Measurements from ENCODE around the gene LILRB5.
"Not testable (repeated sequence)": the region's sequence is repeated elsewhere in the genome, so short reads cannot be mapped to it uniquely, and the experiment has no call there.

LILRB5 gene

DNA sequence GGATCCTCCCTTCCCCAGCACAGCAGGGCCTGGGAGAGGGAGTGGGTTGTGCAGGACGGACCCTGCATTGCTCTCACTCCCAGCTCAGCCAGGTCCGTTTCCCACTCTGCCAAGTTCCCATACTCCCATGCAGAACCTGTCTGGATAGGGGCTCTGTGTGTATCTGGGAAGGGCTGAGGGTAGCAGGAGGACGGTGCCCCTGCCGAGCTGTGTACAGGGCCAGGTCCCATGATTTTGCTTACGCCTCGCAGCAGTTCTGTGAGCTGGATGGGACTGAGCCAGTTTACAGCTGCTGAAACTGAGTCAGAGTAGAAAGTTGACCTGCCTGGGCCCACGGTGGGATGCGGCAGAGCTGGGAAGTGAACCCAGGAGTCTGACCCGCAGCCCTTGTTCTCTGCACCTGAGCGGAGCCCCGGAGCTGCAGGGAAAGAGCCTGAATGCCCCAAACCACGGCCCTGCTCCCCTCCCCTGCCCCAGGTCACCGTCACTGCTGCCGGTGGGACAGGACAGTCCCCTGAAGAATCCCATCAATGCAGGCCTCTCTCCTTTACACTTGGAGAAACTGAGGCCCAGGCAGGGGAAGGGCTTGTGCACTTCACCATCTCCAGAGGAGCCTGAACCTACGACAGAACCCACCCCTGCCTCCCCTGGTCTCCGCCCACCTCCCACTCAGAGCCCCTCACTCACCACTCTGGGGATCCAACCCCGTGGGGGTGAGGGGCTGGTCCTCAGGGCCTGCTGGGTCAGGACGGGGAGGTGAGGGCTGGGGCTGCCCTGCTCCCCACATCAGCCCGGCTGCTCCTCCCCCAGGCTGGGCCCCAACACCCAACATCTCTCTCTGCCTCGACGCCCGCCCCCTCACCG, 3.5 kb downstream of the LILRB5 start:
- H3K4me1 ChIP-seq (ENCODE audit: control insufficient read depth, insufficient read depth, low read length), result peaks cover 2% of the 10 kb centered on the region
- no peaks in the 10 kb centered on the region for H3K27me3 ChIP-seq (ENCODE audit: control insufficient read depth, insufficient read depth, low read length)
- H3K4me3 ChIP-seq (ENCODE audit: low read depth, low read length), result no peak overlapping the region
- H3K36me3 ChIP-seq (ENCODE audit: control insufficient read depth, insufficient read depth, low read length), result no peaks in the 10 kb centered on the region
- no peak overlapping the region for H3K9ac ChIP-seq (ENCODE audit: low read depth, low read length)
- H3K9me3 ChIP-seq (ENCODE audit: control insufficient read depth, insufficient read depth, low read length), result no peaks in the 10 kb centered on the region

DNA sequence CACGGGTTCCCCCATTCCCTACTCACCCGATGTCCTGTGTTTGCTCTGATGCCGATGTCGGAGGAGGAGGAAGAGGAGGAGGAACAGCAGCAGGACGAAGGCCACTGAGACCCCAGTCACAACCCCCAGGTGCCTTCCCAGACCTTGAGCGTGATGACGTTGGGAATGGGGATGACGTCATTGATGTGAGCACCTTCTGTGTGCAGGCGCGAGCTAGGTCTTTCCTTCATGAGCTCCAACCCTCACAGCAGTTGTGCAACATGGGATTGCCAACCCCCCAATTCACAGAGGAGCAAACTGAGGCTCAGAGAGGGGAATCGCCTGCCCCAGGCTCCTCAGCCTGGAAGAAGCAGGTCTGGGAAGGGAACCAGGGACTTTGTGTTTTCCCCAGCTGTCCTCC, 4.2 kb downstream of the LILRB5 start:
- H3K36me3 ChIP-seq (ENCODE audit: control insufficient read depth, insufficient read depth, low read length), result no peaks in the 10 kb centered on the region
- H3K4me1 ChIP-seq (ENCODE audit: control insufficient read depth, insufficient read depth, low read length), result peaks cover 2% of the 10 kb centered on the region

DNA sequence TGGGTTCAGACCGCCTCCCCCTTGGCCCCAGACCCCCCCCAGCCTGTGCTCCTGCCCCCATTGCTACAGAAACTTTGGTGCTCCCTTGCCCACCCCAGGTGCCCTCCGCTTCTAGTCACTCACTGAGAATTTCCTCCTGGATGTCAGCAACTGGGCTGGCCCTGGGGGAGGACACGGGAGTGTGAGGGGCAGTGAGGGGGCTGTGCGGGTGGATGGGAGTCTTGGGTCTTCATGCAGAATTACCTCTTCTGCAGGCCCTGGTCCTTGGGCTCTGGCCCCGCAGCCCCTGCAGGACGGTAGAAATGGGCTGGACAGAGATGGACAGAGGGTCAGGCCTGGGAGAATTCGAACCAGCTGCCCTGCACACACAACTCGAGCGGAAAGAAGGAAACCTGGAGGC, 4.8 kb downstream of the LILRB5 start:
- no peaks in the 10 kb centered on the region for H3K27me3 ChIP-seq (ENCODE audit: control insufficient read depth, insufficient read depth, low read length)
- H3K9ac ChIP-seq (ENCODE audit: low read depth, low read length), result no peak overlapping the region
- peaks cover 2% of the 10 kb centered on the region for H3K4me1 ChIP-seq (ENCODE audit: control insufficient read depth, insufficient read depth, low read length)
- no peak overlapping the region for H3K4me3 ChIP-seq (ENCODE audit: low read depth, low read length)
- no peaks in the 10 kb centered on the region for H3K9me3 ChIP-seq (ENCODE audit: control insufficient read depth, insufficient read depth, low read length)
- H3K36me3 ChIP-seq (ENCODE audit: control insufficient read depth, insufficient read depth, low read length), result no peaks in the 10 kb centered on the region

More for the DNA sequence above, 4.2 kb downstream of the LILRB5 start:
- Histone ChIP-seq H3K9me3 (ENCODE audit: control insufficient read depth, insufficient read depth, low read length) (no peaks in the 10 kb centered on the region), H3K9ac (ENCODE audit: low read depth, low read length) (no peak overlapping the region), H3K27me3 (ENCODE audit: control insufficient read depth, insufficient read depth, low read length) (no peaks in the 10 kb centered on the region), H3K4me3 (ENCODE audit: low read depth, low read length) (no peak overlapping the region)

DNA sequence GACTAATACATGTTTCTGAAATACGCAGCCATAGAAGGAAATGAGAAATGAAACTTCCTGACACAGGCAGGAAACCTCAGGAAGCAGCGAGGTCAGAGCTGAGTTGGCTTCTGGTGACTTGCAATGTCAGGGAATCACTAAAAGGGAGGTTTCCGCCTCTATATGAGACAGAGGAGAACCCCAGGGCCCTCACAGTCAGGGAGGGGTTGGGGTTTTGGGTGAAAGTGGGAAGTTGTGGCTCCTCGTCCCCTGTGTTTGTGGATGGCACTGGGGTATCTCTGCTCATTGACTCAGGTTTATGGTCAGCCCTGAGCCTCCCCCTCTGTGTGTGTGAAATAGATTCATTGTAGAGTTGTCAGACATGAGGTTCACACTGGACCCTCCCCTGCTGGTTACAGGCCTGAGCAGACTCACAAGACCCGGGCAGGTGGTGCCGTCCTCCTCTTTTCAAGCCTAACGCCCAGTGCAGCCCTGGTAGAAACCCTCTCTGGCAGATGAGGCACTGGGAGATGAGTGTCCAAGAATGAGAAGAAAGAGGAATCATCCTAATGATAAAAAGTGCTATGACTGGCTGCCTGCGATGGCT, 9.0 kb downstream of the LILRB5 start:
- no peak overlapping the region for H3K4me3 ChIP-seq (ENCODE audit: low read depth, low read length)
- no peaks in the 10 kb centered on the region for H3K4me1 ChIP-seq (ENCODE audit: control insufficient read depth, insufficient read depth, low read length)
- H3K36me3 ChIP-seq (ENCODE audit: control insufficient read depth, insufficient read depth, low read length), result no peaks in the 10 kb centered on the region
- H3K9ac ChIP-seq (ENCODE audit: low read depth, low read length), result no peak overlapping the region
- H3K27me3 ChIP-seq (ENCODE audit: control insufficient read depth, insufficient read depth, low read length), result no peaks in the 10 kb centered on the region
- no peaks in the 10 kb centered on the region for H3K9me3 ChIP-seq (ENCODE audit: control insufficient read depth, insufficient read depth, low read length)

DNA sequence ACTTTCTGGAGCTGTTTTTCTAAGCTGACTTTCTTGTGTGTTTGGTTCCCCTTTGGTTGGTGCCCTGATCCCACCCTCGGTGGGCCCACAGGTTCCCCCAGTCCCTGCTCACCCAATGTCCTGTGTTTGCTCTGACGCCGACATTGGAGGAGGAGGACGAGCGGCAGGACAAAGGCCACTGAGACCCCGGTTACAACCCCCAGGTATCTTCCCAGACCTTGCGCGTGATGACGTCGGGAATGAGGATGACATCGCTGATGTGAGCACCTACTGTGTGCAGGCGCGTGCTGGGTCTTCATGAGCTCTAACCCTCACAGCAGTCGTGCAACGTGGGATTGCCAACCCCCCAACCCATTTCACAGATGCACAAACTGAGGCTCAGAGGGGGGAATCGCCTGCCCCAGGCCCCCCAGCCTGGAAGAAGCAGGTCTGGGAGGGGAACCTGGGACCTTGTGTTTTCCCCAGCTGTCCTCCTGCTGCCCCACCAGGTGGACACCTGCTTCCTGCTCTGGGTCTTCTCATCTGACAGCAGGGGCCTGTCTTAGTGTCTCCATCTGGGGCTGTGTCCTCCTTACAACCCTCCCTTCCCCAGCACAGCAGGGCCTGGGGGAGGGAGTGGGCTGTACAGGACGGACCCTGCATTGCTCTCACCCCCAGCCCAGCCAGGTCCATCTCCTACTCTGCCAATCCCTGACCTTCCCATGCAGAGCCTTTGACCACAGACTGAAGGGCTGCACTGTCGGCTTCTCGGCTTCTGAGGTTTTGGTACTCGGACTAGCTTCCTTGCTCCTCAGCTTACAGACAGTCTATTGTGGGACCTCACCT, 9.8 kb downstream of the LILRB5 start:
- Histone ChIP-seq H3K9ac (ENCODE audit: low read depth, low read length) (no peak overlapping the region), H3K4me1 (ENCODE audit: control insufficient read depth, insufficient read depth, low read length) (no peaks in the 10 kb centered on the region), H3K9me3 (ENCODE audit: control insufficient read depth, insufficient read depth, low read length) (no peaks in the 10 kb centered on the region), H3K36me3 (ENCODE audit: control insufficient read depth, insufficient read depth, low read length) (no peaks in the 10 kb centered on the region), H3K27me3 (ENCODE audit: control insufficient read depth, insufficient read depth, low read length) (no peaks in the 10 kb centered on the region), H3K4me3 (ENCODE audit: low read depth, low read length) (no peak overlapping the region)

DNA sequence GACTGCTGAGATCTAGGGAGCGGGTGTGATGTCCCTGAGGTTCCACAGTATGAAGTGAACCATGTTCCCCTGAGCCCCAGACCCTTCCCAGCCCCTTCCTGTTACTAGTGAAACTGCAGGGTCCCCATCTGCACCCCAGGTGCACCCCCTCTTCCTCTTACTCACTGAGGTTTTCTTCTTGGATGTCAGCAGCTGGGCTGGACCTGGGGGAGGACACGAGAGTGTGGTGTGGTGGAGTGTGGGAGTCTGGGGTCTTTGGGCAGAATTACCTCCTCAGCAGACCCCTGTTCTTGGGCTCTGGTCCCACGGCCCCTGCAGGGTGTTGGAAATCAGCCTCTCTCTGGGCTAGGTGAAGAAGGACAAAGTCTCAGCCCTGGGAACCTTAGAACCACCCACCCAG, 11.1 kb downstream of the LILRB5 start:
- Histone ChIP-seq H3K4me3 (ENCODE audit: low read depth, low read length) (no peak overlapping the region), H3K36me3 (ENCODE audit: control insufficient read depth, insufficient read depth, low read length) (no peaks in the 10 kb centered on the region), H3K9ac (ENCODE audit: low read depth, low read length) (no peak overlapping the region), H3K27me3 (ENCODE audit: control insufficient read depth, insufficient read depth, low read length) (no peaks in the 10 kb centered on the region), H3K4me1 (ENCODE audit: control insufficient read depth, insufficient read depth, low read length) (no peaks in the 10 kb centered on the region), H3K9me3 (ENCODE audit: control insufficient read depth, insufficient read depth, low read length) (no peaks in the 10 kb centered on the region)

DNA sequence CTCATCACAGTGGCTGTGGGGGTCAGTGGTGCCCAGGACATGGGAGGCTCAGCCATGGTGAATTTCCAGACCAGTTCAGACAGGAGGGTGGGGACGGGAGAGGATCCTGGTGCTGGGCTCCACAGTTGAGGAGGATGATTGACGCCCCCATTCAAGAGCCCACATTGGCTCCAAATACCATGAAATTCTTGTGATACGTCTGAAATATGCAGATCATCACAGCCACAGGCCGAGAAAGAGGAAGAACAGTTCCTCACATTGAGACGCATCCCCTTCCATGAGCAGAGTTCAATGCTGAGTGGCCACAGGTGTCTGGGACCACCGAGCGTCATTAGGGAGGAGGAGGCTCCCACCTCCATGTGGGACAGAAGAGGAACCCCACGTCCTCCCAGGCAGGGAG, 13.3 kb downstream of the LILRB5 start:
- H3K36me3 ChIP-seq (ENCODE audit: control insufficient read depth, insufficient read depth, low read length); H3K27me3 ChIP-seq (ENCODE audit: control insufficient read depth, insufficient read depth, low read length); H3K4me1 ChIP-seq (ENCODE audit: control insufficient read depth, insufficient read depth, low read length); H3K9ac ChIP-seq (ENCODE audit: low read depth, low read length); H3K4me3 ChIP-seq (ENCODE audit: low read depth, low read length); H3K9me3 ChIP-seq (ENCODE audit: control insufficient read depth, insufficient read depth, low read length): not testable (repeated sequence)

DNA sequence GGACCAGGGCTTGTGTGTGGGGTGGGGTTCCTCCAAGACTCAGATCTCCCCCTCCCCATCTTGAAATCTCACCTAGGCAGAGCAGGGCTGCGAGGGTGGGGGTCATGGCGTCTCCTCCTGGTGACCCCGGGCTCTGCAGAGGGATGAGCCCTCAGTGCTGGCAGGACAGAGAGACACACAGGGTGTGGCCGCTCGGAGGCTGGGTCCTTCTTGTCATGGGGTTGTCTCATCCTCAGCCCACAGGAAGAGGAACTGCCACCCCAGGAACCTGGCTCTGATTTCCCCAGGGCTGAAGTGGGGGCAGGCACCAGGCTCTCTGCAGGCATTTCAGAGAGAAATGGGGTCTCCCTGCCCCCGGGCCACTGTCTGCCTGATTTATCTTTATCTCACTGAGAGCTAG, 14.4 kb downstream of the LILRB5 start, which contains the start of gene LILRA6:
Gene LILRA6, minus strand, starts transcription at position 145 of the 400 bp plus-strand sequence.
- H3K4me1 ChIP-seq (ENCODE audit: control insufficient read depth, insufficient read depth, low read length); H3K27me3 ChIP-seq (ENCODE audit: control insufficient read depth, insufficient read depth, low read length); H3K9me3 ChIP-seq (ENCODE audit: control insufficient read depth, insufficient read depth, low read length); H3K4me3 ChIP-seq (ENCODE audit: low read depth, low read length); H3K36me3 ChIP-seq (ENCODE audit: control insufficient read depth, insufficient read depth, low read length); H3K9ac ChIP-seq (ENCODE audit: low read depth, low read length): not testable (repeated sequence)

DNA sequence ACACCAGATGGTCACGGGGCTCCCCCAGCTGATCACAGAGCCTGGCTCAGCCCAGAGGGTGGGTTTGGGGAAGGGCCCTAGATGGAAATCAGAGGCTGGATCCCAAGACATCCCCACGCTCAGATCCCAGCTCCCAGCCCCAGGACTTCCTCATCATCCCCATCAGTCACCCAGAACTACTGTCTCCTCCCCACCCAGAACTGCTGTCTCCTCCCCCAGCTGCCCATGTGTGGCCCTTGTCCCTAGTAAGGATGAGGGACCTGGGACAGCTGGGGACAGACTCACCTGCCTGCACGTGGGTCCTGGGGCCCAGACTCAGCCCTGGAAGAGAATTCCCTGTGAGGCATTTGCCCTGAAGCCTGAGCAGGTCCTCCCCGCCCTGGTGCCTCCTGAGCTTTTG, 14.8 kb downstream of the LILRB5 start:
- H3K36me3 ChIP-seq (ENCODE audit: control insufficient read depth, insufficient read depth, low read length); H3K9me3 ChIP-seq (ENCODE audit: control insufficient read depth, insufficient read depth, low read length); H3K27me3 ChIP-seq (ENCODE audit: control insufficient read depth, insufficient read depth, low read length); H3K4me3 ChIP-seq (ENCODE audit: low read depth, low read length); H3K9ac ChIP-seq (ENCODE audit: low read depth, low read length); H3K4me1 ChIP-seq (ENCODE audit: control insufficient read depth, insufficient read depth, low read length): not testable (repeated sequence)

DNA sequence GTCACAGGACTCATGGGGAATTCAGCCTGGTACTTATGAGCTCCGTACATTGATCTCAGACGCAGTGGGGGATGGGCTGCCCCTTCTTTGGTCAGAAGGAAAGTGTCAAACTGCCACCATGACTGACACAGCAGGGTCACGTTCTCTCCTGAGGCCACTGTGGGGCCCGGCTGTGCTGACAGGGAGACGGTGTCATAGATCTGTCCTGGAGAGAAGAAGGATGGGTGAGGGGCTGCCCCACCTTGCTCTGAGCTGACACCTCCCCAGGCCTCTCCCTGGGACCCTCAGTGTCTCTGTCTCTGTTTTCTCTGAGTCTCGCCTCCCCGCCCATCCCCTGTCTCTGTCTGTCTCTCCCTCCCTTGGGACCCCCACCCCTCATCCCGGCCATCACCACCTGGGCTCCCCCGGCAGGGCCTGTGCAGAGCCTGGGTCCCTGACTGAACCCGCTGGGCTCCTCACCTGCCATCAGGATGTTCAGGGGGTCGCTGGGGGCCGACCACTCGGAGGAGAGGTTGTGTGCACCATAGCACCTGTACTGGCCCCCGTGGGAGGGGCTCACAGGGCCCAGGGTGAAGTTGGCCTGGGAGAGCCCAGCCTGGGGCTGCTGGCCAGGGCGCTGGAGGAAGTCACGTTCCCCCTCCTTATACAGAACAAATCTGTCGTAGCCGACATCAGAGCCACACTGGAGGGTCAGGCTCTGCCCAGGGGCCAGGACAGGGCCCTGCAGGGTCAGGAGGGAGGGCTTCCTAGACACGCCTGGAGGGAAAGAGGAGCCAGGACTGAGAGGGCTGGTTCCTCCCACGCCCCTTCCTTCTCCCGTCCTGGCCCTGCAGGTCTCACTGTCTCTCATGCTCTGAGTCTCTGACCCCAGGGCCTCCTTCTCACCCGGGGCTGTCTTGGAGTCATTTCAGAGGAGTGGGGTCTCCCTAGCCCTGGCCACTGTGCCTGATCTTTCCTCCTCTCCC, 16.4 kb downstream of the LILRB5 start:
- not testable (repeated sequence) for H3K9ac ChIP-seq (ENCODE audit: low read depth, low read length); H3K4me3 ChIP-seq (ENCODE audit: low read depth, low read length); H3K27me3 ChIP-seq (ENCODE audit: control insufficient read depth, insufficient read depth, low read length); H3K4me1 ChIP-seq (ENCODE audit: control insufficient read depth, insufficient read depth, low read length); H3K9me3 ChIP-seq (ENCODE audit: control insufficient read depth, insufficient read depth, low read length); H3K36me3 ChIP-seq (ENCODE audit: control insufficient read depth, insufficient read depth, low read length)

Data from iPS-15b (cell line).